ENCODE data around the gene RELL2.

DNA sequence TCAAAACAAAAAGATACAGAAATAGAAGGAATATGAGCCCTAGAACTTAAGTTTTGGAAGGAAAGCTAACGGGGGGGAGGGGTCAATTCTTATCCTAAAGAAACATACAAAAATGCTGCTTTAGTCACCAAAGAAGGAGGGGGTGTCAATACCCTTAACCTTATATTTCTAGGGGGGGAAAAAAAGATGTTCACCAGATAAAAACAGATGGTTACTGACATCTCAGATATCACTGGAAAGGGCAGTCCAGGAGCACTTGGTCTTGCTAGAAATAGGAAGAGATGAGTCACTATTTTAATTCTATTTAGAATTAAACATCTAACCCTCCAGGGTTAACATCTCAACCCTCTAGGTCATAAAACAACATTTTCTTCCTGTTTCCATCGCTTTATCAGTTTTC is 19.7 kb upstream of the RELL2 start:
- TF ChIP-seq CTCF (conservative IDR thresholded peaks at IDR 0.05 in 1 of 2, IDR thresholded peaks at IDR 0.05 in 1 of 2; ENCODE audit: extremely low read depth in 1 of 2, insufficient read depth in 1 of 2, low read depth in 1 of 2, low read length in 2 of 2) (no peak), EZH2 (IDR thresholded peaks at IDR 0.05; ENCODE audit: borderline replicate concordance, low read length) (no peak)
